Stomach (tissue), 9 donors: ENCODE data around the gene SUCLG2. TPM values are rescaled to one million over a fixed set of nuclear protein-coding genes. Genes with fewer than 3 reads are reported as not detected.

ENCODE experiments used
- DNase-seq, 2 donors: peaks; one replicate each; pipeline versions ENCODE4 v3.0.0 to v3.0.0-alpha.2; 2013 to 2019
- H3K27ac ChIP-seq, 5 donors: fragments of 200-600 bp in 4 of 5; sonication (generic) in 4 of 5; one replicate each; pipeline ENCODE4 v1.5.1; 2013 to 2019; ENCODE audit warnings: mild to moderate bottlenecking in 1 of 5, moderate library complexity in 1 of 5
- H3K27me3 ChIP-seq, 3 donors: fragments of 200-600 bp; sonication (generic); one replicate each; pipeline ENCODE4 v1.5.1; 2017 to 2019; ENCODE audit warnings: mixed run types in 1 of 3
- H3K36me3 ChIP-seq, 4 donors: fragments of 200-600 bp; sonication (generic); 1 replicate in 3 of 4; 2 replicates in 1 of 4; pipeline ENCODE4 v1.5.1; 2016 to 2019
- H3K4me1 ChIP-seq, 4 donors: fragments of 200-600 bp; sonication (generic); one replicate each; pipeline ENCODE4 v1.5.1; 2016 to 2019
- H3K4me3 ChIP-seq, 4 donors: fragments of 200-600 bp; sonication (generic) in 3 of 4; one replicate each; pipeline ENCODE4 v1.5.1; 2016 to 2019; ENCODE audit warnings: mild to moderate bottlenecking in 1 of 4
- H3K9me3 ChIP-seq, 4 donors: fragments of 200-600 bp; sonication (generic); one replicate each; pipeline ENCODE4 v1.5.1; 2016 to 2019
- EP300 ChIP-seq: sonication (generic); formaldehyde crosslinking; IDR thresholded peaks from one replicate; pipeline ENCODE4 v1.6.1; 2017; ENCODE audit warnings: antibody characterized with exemption
- POLR2A ChIP-seq, 4 donors: fragments of 450-650 bp; IDR thresholded peaks; one replicate each; pipeline ENCODE4 v1.6.1; 2016; ENCODE audit warnings: antibody characterized with exemption in 4 of 4, control low read depth in 2 of 4, mild to moderate bottlenecking in 1 of 4, moderate library complexity in 1 of 4
- POLR2AphosphoS5 ChIP-seq, 3 donors: sonication (generic); formaldehyde crosslinking; IDR thresholded peaks; one replicate each; pipeline ENCODE4 v1.6.1; 2016; ENCODE audit warnings: antibody characterized with exemption in 3 of 3
- WGBS, 5 donors: extraction: QIAGEN DNeasy Blood & Tissue Kit in 3 of 5; methylation state at CpG; one replicate each; pipeline versions ENCODE4 v1.1.5 to v1.1.7; 2013 to 2018; 5-methylcytosine and 5-hydroxymethylcytosine counted together
- intact Hi-C: fragments of 100-400 bp; cut with DNase I; formaldehyde crosslinking; loops from one replicate; pipeline ENCODE4 v1.15.1; 2023; ENCODE audit warnings: low total_unique reads
- polyA plus RNA-seq, 3 donors: library from polyadenylated mRNA; stranded (reverse); fragments of 200-250 nt; gene quantifications; one replicate each; pipeline ENCODE4 v1.2.3, GENCODE V29; 2013
- total RNA-seq, 5 donors: library from RNA; depleted of rRNA; stranded (reverse); fragments of >200 nt; gene quantifications; one replicate each; pipeline versions ENCODE4 v1.1.0 to v1.2.3, GENCODE V29; 2014 to 2016
- TF ChIP-seq, protein P1 (sequence below), 7 experiments: fragments of 450-650 bp in 4 of 7; fragments of 200-600 bp in 3 of 7; sonication (generic) in 3 of 7; IDR thresholded peaks; one replicate each; pipeline ENCODE4 v1.5.1; 2016 to 2019; ENCODE audit warnings: antibody characterized with exemption in 7 of 7, control low read depth in 2 of 7, mild to moderate bottlenecking in 1 of 7
- donor health status: healthy with polysubstance abuse.
- donor health status: Bipolar disorder and iron deficiency.
- donor health status: healthy.

SUCLG2 gene
- total and polyA plus RNA-seq, 8 donors, result 30.9 to 174 (median 74.9) TPM

DNA sequence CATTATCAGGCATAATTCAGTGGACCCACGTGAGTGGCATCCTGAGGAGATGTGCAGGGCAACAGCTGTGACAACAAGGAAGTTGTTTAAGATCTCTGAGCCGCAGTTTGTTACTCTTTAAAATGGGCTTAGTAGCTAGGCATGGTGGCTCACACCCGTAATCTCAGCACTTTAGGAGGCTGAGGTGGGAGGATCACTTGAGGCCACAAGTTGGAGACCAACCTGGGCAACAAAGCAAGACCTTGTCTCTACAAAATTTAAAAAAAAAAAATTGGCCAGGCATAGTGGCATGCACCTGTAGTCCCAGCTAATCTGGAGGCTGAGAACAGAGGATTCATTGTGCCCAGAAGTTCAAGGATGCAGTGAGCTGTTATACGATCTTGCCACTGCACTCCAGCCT is 12.2 kb downstream of the SUCLG2 start:
- no peak for DNase-seq
- H3K9me3 ChIP-seq, result no peaks in the 10 kb centered on the region
- intact Hi-C loops, result no loop called here
- peaks cover 6 to 44% (median 25%) of the 10 kb centered on the region in 4 donors for H3K4me1 ChIP-seq
- TF ChIP-seq POLR2AphosphoS5 (IDR thresholded peaks at IDR 0.05), result no peak
- H3K4me3 ChIP-seq, result no peak overlapping the region
- no peaks in the 10 kb centered on the region for H3K27me3 ChIP-seq
- peaks cover 0 to under 1% (median 0%) of the 10 kb centered on the region in 4 donors for H3K36me3 ChIP-seq
- no peak overlapping the region for H3K27ac ChIP-seq
- 82 to 90% (median 84%) methylated on average over 4 of the region's 4 CpGs for WGBS, 5 donors

DNA sequence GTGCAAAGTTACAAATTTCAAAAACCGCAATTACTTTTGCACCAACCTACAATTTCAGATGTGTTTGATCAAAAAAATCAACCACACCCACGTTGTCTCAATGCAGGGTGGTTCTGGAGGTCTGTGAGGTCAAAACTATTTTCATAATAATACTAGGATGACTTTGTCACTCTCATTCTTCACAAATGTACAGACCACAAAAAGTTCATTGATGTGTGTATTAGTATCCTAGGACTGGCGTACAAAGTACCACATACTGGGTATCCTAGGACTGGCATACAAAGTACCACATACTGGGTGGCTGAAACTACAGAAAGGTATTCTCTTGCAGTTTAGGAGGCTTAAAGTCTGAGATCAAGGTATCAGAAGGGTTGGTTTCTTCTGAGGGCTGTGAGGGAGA is 13.0 kb downstream of the SUCLG2 start:
- Histone ChIP-seq H3K4me1 (peaks cover 1 to 37% (median 20%) of the 10 kb centered on the region in 4 donors), H3K27me3 (no peaks in the 10 kb centered on the region), H3K9me3 (no peaks in the 10 kb centered on the region), H3K4me3 (no peak overlapping the region), H3K27ac (no peak overlapping the region), H3K36me3 (peaks cover 0 to 3% (median 0%) of the 10 kb centered on the region in 4 donors)
- intact Hi-C loops, result no loop called here
- TF ChIP-seq POLR2A (IDR thresholded peaks at IDR 0.05), result no peak
- TF ChIP-seq EP300, result no peak
- TF ChIP-seq, protein P1, sequence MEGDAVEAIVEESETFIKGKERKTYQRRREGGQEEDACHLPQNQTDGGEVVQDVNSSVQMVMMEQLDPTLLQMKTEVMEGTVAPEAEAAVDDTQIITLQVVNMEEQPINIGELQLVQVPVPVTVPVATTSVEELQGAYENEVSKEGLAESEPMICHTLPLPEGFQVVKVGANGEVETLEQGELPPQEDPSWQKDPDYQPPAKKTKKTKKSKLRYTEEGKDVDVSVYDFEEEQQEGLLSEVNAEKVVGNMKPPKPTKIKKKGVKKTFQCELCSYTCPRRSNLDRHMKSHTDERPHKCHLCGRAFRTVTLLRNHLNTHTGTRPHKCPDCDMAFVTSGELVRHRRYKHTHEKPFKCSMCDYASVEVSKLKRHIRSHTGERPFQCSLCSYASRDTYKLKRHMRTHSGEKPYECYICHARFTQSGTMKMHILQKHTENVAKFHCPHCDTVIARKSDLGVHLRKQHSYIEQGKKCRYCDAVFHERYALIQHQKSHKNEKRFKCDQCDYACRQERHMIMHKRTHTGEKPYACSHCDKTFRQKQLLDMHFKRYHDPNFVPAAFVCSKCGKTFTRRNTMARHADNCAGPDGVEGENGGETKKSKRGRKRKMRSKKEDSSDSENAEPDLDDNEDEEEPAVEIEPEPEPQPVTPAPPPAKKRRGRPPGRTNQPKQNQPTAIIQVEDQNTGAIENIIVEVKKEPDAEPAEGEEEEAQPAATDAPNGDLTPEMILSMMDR (IDR thresholded peaks at IDR 0.05), result no peak
- TF ChIP-seq POLR2AphosphoS5 (IDR thresholded peaks at IDR 0.05), result no peak
- DNase-seq, result no peak
- WGBS, 5 donors, result 68 to 80% (median 75%) methylated on average over 3 of the region's 3 CpGs

DNA sequence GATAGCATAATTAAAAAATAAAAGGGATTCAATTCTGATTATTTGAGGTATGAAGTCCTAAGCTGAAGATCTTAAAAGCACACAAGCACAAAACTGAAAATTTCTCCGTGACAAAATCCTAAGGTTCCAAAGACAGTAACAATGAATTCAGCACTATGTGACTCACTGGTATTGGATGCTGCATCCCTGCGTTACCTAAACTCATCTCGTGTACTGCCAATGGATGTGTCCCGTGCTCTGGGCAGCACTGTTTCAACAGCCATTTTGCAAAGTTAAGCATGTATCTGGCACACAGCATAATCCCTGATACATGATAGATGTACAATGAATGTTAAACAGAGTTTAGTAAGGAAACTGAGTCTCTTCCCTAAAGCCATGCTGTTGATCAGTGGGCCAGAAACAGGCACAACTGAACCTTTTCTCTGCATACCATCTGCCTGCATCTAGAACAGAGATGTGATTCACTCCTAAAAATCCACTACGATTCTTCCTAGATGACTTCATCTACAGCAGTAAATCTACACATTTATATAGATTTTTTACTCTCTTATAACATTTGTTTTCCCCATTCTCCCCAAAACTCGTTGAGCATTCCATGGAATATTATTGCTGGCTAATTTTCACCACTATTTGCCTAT is 14.3 kb downstream of the SUCLG2 start:
- peaks cover 0 to 3% (median 0%) of the 10 kb centered on the region in 4 donors for H3K36me3 ChIP-seq
- DNase-seq, result no peak
- no peak overlapping the region for H3K27ac ChIP-seq
- no peak overlapping the region for H3K4me3 ChIP-seq
- TF ChIP-seq, protein P1 (IDR thresholded peaks at IDR 0.05), result no peak
- TF ChIP-seq POLR2AphosphoS5 (IDR thresholded peaks at IDR 0.05), result no peak
- H3K27me3 ChIP-seq, result no peaks in the 10 kb centered on the region
- H3K9me3 ChIP-seq, result no peaks in the 10 kb centered on the region
- 78 to 89% (median 81%) methylated on average over 6 of the region's 6 CpGs for WGBS, 5 donors
- peaks cover 0 to 47% (median 26%) of the 10 kb centered on the region in 4 donors for H3K4me1 ChIP-seq
- intact Hi-C loops, result no loop called here

DNA sequence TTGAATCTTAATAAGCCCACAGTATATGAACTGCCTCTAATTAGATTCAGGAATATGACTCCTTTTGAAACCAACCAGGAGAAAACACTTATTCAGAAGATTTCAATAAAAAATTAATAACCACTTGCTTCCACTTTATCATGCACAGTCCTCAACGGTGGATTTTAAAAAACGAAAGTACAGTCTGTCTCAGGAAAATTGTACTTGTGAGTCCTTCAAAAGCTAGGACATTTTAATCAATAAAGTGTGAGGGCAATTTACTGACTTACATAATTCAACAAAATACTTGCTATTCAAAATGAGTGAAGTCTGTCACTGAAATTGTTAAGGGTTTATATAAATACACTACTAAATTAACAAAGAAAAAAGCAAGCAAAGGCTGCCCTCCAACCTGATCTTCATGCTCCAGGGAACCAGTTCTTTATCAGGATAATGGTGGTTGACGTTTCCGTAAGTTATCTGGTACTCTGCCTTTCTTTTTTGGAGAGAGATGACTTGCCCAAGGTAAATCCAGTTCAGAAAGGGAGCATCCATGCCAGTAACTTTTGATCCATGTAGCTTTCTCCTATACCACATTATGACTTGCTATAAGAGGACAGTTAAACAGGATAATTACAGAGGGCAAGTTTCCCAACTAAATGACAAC is 17.0 kb downstream of the SUCLG2 start:
- intact Hi-C loops, result no loop called here
- Histone ChIP-seq H3K27ac (no peak overlapping the region), H3K36me3 (peaks cover 0 to 3% (median 0%) of the 10 kb centered on the region in 4 donors), H3K27me3 (no peaks in the 10 kb centered on the region), H3K4me1 (peaks cover 0 to 59% (median 25%) of the 10 kb centered on the region in 4 donors), H3K9me3 (no peaks in the 10 kb centered on the region), H3K4me3 (no peak overlapping the region)
- WGBS, 5 donors, result 58 to 77% (median 63%) methylated on average over 4 of the region's 4 CpGs
- TF ChIP-seq POLR2A (IDR thresholded peaks at IDR 0.05) (no peak), EP300 (no peak), POLR2AphosphoS5 (IDR thresholded peaks at IDR 0.05) (no peak)
- TF ChIP-seq, protein P1 (IDR thresholded peaks at IDR 0.05), result no peak
- DNase-seq, result no peak

DNA sequence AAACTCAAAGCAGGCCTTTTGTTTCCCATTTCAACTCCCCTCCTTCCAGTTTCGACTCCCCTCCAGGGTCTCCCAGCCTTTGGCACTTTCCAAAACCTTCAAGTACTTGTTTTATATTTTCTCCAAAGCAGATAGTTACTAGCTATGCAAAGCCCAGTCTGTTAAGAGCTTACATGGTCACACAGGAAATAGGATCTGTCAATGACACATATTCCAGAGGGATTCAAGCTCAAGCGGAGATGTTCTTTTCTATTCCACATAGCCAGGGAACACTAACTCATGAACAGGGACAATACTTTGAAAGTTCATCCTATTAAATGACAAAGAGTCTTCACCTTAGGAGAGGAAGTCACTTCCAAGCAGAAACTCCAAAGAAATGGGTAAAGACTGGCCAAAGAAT is 18.6 kb downstream of the SUCLG2 start:
- intact Hi-C loops, result no loop called here
- H3K4me3 ChIP-seq, result no peak overlapping the region

More for the DNA sequence above, 18.6 kb downstream of the SUCLG2 start:
- 95 to 98% (median 97%) methylated on average over 2 of the region's 2 CpGs for WGBS, 5 donors
- Histone ChIP-seq H3K4me1 (peaks cover 0 to 57% (median 19%) of the 10 kb centered on the region in 4 donors), H3K27me3 (no peaks in the 10 kb centered on the region), H3K36me3 (peaks cover 0 to 3% (median 0%) of the 10 kb centered on the region in 4 donors), H3K27ac (peak overlapping the region in 2 of 5 donors; percentile 9 to 29), H3K9me3 (no peaks in the 10 kb centered on the region)
- TF ChIP-seq POLR2A (IDR thresholded peaks at IDR 0.05) (no peak), POLR2AphosphoS5 (IDR thresholded peaks at IDR 0.05) (no peak)
- TF ChIP-seq, protein P1 (IDR thresholded peaks at IDR 0.05), result no peak
- DNase-seq, result no peak
